IgD-negative memory B cell (primary cell): Measurements from ENCODE around the gene ALPL. TPM values are rescaled to one million over a fixed set of nuclear protein-coding genes. Genes with fewer than 3 reads are reported as not detected.

Experiments used
- H3K27ac Mint-ChIP-seq, 3 donors: one replicate each; pipeline ENCODE4 v1.8.0; 2020 to 2022; ENCODE audit warnings: mild to moderate bottlenecking in 3 of 3, mixed read lengths in 3 of 3, moderate library complexity in 1 of 3
- H3K27me3 Mint-ChIP-seq: one replicate; pipeline ENCODE4 v1.8.0; 2021; ENCODE audit warnings: mixed read lengths
- H3K36me3 Mint-ChIP-seq: one replicate; pipeline ENCODE4 v1.8.0; 2020; ENCODE audit warnings: mild to moderate bottlenecking, mixed read lengths
- H3K4me1 Mint-ChIP-seq, 3 donors: one replicate each; pipeline ENCODE4 v1.8.0; 2020 to 2022; ENCODE audit warnings: mixed read lengths in 3 of 3, mild to moderate bottlenecking in 1 of 3
- H3K4me3 Mint-ChIP-seq, 4 donors: one replicate each; pipeline ENCODE4 v1.8.0; 2020 to 2022; ENCODE audit warnings: mild to moderate bottlenecking in 4 of 4, mixed read lengths in 4 of 4, moderate library complexity in 3 of 4
- H3K9me3 Mint-ChIP-seq, 3 donors: one replicate each; pipeline ENCODE4 v1.8.0; 2020 to 2021; ENCODE audit warnings: mixed read lengths in 3 of 3, mild to moderate bottlenecking in 1 of 3
- polyA plus RNA-seq: library from polyadenylated mRNA; unstranded; fragments of 300-500 nt; fragmentation: Illumina TruSeq; gene quantifications from one replicate; pipeline ENCODE4 v1.2.3, GENCODE V29; 2021

Gene ALPL
- polyA plus RNA-seq, 1 donor from 2014 or later: 1.4 TPM

DNA sequence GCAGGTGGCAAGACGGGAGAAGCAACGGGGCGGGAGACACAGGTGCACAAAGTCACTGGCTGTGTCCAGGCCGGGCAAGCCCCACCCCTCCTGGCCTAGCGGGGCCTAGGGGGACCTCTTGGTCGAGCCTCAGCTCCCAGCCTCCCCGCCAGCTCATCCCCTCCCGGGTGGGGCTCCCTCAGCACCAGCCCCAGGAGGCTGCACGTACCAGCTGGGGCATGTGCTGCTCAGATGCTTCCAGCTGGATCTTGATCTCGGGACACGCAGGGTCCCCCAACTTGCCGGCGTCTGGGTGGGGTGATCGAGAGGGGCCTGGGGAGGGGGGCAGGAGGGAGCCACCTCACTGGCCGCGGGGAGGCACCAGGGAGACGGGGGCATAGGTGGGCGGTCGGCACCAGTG is 88.5 kb downstream of the ALPL start:
- Mint-ChIP-seq H3K27me3 (peaks cover 25% of the 10 kb centered on the region), H3K4me3 (no peak overlapping the region), H3K4me1 (peaks cover 0 to 2% (median 0%) of the 10 kb centered on the region in 3 donors), H3K36me3 (peaks cover 2% of the 10 kb centered on the region), H3K9me3 (no peaks in the 10 kb centered on the region), H3K27ac (no peak overlapping the region)

DNA sequence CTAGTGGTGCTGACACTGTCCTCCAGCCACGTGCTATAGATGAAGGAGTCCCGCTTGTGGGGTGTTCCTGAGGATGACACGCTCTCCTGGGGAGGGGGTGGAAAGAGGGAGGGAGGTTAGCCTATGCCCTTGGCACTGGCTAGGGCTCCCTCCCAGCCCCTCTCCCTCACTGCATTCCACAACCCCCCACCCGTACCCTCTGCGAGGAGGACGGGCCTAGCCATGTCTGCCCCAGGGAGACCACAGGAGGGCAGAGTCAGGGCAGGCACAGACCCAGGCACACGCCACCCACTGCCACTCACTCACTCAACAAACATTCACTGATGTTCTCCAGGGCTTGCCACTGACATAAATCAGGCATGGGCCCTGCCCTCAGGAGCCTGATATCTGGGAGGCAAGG is 89.2 kb downstream of the ALPL start:
- Mint-ChIP-seq H3K4me3 (no peak overlapping the region), H3K27me3 (peaks cover 25% of the 10 kb centered on the region), H3K27ac (no peak overlapping the region), H3K36me3 (peaks cover 2% of the 10 kb centered on the region), H3K9me3 (no peaks in the 10 kb centered on the region), H3K4me1 (peaks cover 0 to 2% (median 0%) of the 10 kb centered on the region in 3 donors)

DNA sequence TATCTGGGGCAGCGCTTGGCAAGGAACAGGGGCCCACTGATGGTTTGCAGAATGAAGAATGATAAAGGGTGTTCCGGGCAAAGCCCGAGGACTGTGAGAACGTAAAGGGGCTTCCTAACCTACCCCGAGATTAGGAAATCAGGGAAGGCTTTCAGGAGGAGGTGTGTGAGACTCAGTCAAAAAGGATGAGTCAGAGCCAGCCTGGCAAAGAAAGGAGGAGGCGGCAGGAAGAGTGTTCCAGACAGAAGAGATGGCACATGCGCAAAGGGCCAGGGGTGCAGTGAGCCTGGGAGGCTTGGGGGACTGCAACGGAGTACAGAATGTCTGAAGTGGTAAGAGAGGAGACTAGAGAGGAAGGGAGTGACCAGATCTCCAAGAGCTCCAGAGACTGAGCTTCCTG is 89.7 kb downstream of the ALPL start:
- Mint-ChIP-seq H3K36me3 (peaks cover 2% of the 10 kb centered on the region), H3K4me1 (peaks cover 0 to 2% (median 0%) of the 10 kb centered on the region in 3 donors), H3K4me3 (no peak overlapping the region), H3K27ac (no peak overlapping the region), H3K9me3 (no peaks in the 10 kb centered on the region), H3K27me3 (peaks cover 25% of the 10 kb centered on the region)

DNA sequence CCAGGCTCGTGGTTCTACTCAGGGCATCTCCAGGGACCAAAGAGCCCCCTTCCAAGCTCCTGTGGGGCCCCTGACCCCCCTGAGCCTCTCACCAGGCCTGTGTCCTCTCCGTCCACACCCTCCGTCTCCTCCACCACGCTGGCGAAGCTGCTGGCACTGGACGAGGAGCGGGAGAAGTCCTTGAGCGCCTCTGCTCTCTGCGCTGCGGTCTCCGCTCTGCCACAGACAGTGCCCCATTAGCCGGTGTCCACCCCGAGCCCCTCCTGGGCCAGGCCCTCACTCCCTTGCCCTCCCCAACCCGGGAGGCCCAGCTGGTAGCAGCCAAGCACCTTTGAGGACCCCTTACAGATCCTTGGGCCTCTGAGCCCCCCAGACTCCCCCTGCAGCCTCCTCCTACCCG is 90.2 kb downstream of the ALPL start:
- peaks cover 24% of the 10 kb centered on the region for H3K27me3 Mint-ChIP-seq
- H3K27ac Mint-ChIP-seq: no peak overlapping the region
- H3K4me3 Mint-ChIP-seq: no peak overlapping the region
- no peaks in the 10 kb centered on the region for H3K9me3 Mint-ChIP-seq
- peaks cover 0 to 2% (median 0%) of the 10 kb centered on the region in 3 donors for H3K4me1 Mint-ChIP-seq
- H3K36me3 Mint-ChIP-seq: peaks cover 4% of the 10 kb centered on the region

DNA sequence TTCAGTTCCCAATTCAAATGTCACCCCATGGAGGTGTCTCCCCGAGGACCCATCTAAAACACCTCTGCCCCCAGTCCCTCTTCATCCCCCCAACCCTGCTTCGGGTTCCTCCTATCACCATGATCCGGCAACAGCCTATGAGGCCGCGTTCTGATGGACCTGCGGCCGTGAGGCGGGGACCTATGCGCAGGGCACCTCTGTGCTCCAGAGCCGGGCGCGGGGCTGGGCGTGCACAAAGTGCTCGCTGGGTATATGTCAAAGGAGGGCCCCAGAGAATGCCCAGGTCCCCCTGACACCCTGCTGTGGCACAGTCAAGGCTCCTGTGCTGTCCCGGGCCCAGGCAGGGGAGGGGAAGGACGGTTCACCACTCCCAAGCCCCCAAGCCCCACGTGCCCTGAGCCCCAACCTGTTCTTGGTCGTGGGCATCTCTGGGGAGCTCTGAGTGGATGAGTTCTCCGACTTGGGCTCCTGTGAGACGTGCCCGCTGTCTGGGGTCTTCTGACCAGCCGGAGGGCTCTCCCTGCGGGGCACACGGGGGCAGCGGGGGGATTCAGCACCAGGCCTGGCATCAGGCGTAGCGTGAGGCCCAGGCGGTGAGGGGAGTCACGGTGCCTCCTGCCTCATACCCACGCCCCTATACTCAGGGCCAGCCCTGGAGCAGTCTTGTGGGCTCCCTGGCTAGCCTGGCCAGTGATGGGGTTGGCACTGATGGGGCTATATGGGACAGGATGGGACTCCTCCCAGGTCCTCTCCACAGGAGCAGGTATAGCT is 92.2 kb downstream of the ALPL start:
- Mint-ChIP-seq H3K27ac (no peak overlapping the region), H3K36me3 (peaks cover 4% of the 10 kb centered on the region), H3K4me3 (no peak overlapping the region), H3K9me3 (peaks cover 0 to 1% (median 0%) of the 10 kb centered on the region in 3 donors), H3K27me3 (peaks cover 21% of the 10 kb centered on the region), H3K4me1 (peaks cover 0 to 2% (median under 1%) of the 10 kb centered on the region in 3 donors)

DNA sequence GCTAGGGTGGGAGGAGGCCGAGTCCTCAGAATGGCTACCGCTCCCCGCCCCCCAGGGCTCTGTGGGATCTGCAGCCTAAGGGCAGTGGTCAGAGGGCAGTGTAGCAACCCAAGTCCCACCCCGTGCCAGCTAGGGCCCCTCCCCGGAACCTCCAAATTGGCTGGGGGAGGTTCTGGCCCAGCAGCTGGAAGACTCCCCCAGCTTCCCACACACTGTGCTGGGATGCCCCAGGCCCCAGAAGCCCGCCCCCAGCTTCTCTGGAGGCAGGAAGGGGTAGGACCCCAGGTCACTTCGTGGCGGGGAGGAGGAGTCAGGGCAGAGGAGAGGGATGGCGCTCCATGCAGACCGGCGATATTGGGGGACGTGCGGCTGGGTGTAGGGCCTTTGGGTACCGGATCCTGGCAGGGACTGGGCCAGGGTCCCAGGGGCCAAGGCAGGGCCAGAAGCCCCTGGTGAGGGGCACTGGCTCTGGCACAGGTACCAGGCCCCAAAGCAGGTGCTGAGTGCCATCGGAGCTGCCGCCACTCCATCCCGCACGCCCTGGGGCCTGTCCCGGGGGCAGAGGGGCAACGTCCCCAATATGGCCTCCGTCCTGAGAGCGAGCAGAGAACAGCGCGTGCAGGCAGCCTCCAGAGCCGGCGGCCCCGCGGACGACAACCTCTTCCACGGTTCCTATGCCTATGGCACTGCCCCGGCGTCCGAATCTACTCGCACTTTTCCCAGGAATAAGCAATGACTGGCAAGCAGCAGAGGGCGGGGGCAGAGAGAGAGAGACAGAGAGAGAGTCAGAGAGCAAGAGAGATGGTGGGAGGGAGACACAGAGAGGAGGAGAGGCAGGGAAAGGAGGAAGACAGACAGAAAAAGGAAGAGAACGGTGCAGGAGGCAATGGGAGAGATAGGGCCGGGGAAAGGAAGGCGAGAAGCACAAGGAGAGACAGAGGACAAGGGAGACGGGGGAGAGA is 94.2 kb downstream of the ALPL start:
- peaks cover 4% of the 10 kb centered on the region for H3K36me3 Mint-ChIP-seq
- peak overlapping the region in 1 of 4 donors; percentile 31 for H3K4me3 Mint-ChIP-seq
- H3K9me3 Mint-ChIP-seq: peaks cover 0 to 4% (median 0%) of the 10 kb centered on the region in 3 donors
- H3K27me3 Mint-ChIP-seq: peaks cover 25% of the 10 kb centered on the region
- peaks cover 4 to 10% (median 9%) of the 10 kb centered on the region in 3 donors for H3K4me1 Mint-ChIP-seq
- H3K27ac Mint-ChIP-seq: no peak overlapping the region

DNA sequence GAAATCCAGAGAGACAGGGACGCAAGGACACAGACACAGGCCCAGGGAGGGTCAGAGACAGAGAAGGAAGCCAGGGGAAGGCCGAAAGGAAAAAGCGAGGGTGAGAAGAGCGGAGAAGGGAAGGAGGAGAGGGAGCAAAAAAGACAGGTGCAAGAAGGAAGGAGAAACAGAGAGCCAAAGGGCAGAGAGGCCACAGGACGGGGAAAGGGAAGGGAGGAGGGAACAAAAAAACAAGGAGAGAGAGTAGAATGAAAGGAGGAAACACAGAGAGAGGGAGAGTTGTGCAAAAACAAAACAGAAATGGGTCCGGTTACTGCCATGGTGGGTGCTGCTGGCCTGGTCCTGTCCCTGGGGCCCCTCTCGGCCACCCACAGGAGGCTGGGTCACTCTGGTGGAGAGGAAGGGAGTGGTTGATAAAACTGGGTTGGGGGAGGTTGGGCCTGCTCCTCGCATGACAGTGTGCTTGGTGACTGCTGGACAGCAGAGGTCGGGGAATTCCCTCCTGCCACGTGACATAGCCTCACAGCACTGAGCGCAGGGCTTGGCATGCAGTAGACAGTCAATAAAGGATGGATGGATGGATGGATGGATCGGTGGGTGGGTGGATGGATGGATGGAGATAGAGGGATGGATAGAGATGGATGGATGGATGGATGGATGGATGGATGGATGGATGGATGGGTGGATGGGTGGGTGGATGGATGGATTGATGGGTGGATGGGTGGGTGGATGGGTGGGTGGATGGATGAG is 95.2 kb downstream of the ALPL start:
- peaks cover 0 to 4% (median 0%) of the 10 kb centered on the region in 3 donors for H3K9me3 Mint-ChIP-seq
- peaks cover 22% of the 10 kb centered on the region for H3K27me3 Mint-ChIP-seq
- peak overlapping the region in 1 of 4 donors; percentile 13 for H3K4me3 Mint-ChIP-seq
- peak overlapping the region in 1 of 3 donors; percentile 63 for H3K27ac Mint-ChIP-seq
- H3K36me3 Mint-ChIP-seq: peaks cover 4% of the 10 kb centered on the region
- H3K4me1 Mint-ChIP-seq: peaks cover 4 to 10% (median 9%) of the 10 kb centered on the region in 3 donors

DNA sequence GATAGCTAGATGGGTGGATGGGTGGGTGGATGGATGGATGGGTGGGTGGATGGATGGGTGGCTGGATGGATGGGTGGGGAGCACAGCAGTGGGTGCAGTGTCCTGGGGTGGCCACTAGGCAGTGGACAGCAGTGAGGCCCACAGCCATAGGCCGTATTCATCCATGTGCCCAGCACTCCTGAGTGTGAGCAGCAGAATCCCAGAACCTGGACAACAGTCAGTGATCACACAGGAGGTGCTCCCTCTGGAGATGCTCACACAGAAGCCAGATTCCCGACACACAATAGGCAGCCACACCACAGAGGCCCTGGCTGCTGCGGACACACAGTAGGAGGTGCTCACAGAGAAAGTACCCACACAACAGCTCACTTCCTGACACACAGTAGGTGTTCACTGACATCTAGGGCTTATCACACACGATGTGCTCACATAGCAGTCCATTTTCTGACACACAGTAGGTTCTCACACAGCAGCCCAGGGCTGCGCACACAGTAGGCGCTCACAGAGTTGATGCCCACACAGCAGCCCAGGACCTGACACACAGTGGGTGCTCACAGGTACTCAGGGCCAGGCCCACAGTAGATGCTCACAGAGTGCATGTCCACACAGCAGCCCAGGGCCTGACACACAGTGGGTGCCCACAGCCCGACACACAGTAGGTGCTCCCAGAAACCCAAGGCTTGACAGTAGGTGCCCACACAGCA is 95.9 kb downstream of the ALPL start:
- peaks cover 4 to 10% (median 9%) of the 10 kb centered on the region in 3 donors for H3K4me1 Mint-ChIP-seq
- peaks cover 4% of the 10 kb centered on the region for H3K36me3 Mint-ChIP-seq
- H3K27me3 Mint-ChIP-seq: peaks cover 16% of the 10 kb centered on the region

DNA sequence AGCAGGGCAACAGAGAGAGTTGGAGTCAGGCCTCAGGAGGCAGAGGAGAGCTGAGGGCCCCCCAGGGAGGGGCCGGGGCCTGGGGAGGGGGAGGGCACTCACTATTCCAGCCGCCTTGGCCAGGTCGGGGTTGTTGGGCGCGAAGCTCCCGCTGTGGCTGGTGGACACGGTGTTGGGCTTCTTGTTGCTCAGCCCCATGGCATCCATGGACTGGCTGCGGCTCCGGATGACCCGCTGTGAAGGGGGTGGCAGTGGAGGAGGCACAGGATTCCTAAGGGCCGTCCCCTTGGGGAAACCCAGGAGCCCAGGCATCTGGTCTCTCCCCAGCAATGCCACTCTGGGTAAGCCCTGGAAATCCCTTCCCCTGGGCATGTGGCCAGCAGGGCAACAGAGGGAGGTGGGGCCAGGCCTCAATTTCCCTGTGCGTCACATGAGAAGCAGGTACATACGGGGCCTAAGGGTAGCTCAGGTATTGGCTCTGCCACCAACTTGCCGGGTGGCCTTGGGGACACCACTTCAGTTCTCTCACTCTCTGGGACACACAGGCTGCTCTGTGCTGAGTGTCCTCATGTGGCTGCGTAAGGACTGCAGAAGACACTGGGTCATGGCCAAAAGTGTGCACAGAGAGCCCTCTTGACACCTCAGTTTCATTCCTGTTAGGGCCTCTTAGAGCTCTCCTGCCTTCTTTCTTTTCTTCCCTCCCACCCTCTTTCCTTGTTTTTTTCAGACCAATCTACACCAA is 96.9 kb downstream of the ALPL start:
- peaks cover 1% of the 10 kb centered on the region for H3K36me3 Mint-ChIP-seq
- peaks cover 9% of the 10 kb centered on the region for H3K27me3 Mint-ChIP-seq
- H3K4me1 Mint-ChIP-seq: peaks cover 4 to 10% (median 7%) of the 10 kb centered on the region in 3 donors
- peaks cover 0 to 4% (median 0%) of the 10 kb centered on the region in 3 donors for H3K9me3 Mint-ChIP-seq
- no peak overlapping the region for H3K27ac Mint-ChIP-seq
- no peak overlapping the region for H3K4me3 Mint-ChIP-seq

More for the DNA sequence above, 95.9 kb downstream of the ALPL start:
- H3K9me3 Mint-ChIP-seq: peaks cover 0 to 4% (median 0%) of the 10 kb centered on the region in 3 donors
- no peak overlapping the region for H3K27ac Mint-ChIP-seq
- H3K4me3 Mint-ChIP-seq: no peak overlapping the region

DNA sequence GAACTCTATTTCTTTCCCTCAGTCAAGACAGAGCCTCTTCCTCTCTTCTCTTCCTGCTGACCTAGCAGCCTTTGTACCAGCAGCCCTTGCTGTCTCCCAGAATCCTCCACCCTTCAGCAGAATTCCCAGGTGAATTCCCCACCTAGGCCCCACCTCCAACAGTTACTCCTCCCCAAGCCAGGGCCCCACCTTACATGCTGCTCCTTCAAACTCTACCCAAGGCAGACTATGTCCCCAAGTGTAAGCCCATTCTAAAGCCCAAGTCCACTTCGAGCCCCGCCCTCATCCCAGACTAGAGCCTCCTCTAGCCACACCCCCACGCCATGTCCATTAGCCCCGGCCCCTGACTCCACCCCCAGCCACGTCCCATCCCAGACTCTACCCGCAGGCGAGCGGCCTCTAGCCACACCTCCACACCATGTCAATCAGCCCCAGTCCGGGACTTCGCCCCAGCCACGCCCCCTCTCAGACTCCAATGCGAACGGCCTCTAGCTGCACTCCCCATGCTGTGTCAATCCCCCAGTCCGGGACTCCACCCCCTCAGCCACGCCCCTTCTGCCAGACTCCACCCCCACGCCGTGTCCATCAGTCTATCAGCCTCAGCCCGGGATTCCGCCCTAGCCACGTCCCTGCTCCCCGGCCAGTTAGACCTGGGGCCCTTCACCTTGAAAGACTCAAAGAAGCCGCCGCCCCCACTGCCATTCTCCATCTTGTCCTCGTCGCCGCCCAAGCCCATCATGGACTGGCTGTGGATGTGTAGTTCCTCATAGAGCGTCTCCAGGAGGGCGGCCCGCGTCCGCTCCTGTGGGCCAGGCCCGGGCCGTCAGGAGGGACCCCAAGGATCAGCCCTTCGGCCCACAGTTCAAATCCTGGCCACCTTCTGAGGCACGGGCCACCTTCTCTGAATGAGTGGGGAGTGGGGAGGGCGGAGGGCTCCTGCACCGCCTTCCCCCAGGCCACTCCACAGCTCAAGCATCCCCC is 98.6 kb downstream of the ALPL start:
- peak overlapping the region in 1 of 3 donors; percentile 62 for H3K27ac Mint-ChIP-seq
- peaks cover 1% of the 10 kb centered on the region for H3K36me3 Mint-ChIP-seq
- peaks cover 8% of the 10 kb centered on the region for H3K27me3 Mint-ChIP-seq
- H3K9me3 Mint-ChIP-seq: peaks cover 0 to 4% (median 0%) of the 10 kb centered on the region in 3 donors
- H3K4me1 Mint-ChIP-seq: peaks cover 4 to 10% (median 7%) of the 10 kb centered on the region in 3 donors
- peak overlapping the region in 3 of 4 donors; percentile 62 to 90 (median 78) for H3K4me3 Mint-ChIP-seq

DNA sequence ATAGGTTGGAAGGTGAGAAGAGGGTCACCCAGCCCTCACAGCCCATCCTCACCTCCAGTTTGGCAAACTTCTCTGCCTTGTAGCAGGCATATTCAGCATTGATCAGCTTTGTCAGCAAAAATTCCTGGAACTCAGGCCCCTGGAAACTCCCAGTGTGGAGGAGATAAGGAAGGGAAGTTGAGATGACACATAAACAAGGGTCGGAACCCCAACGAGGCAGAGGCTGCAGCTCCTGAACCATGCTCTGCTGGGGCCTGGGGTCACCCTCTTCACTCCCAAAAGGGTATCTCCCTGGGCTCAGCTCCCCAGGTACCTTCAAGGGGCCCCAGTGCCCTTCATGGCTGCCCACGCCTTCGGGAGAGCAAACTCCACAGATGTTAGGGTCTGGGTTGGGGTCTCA is 99.6 kb downstream of the ALPL start:
- H3K4me1 Mint-ChIP-seq: peaks cover 4 to 10% (median 7%) of the 10 kb centered on the region in 3 donors
- peaks cover 1% of the 10 kb centered on the region for H3K36me3 Mint-ChIP-seq

DNA sequence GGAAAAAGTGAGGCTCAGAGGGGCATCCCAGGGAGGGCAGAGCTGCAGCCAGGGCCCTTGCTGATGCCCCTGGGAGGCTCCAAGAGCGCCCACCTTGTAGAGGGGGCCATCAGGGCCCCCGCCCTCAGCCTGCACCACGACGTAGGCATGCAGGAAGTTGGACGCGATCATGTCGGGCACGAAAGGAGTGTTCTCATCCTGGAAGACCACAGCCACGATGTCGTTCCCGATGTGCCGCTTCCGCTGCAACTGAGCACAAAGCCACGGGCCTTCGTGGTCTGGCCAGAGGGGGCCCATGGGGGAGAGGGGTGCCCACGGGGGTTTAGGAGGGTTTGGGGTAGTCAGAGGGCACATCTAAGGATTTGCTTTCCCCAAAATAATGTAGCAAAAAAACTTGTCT is 100.8 kb downstream of the ALPL start:
- peaks cover 8% of the 10 kb centered on the region for H3K27me3 Mint-ChIP-seq
- H3K9me3 Mint-ChIP-seq: peaks cover 0 to 4% (median 0%) of the 10 kb centered on the region in 3 donors
- peaks cover 4 to 10% (median 7%) of the 10 kb centered on the region in 3 donors for H3K4me1 Mint-ChIP-seq
- no peak overlapping the region for H3K4me3 Mint-ChIP-seq
- no peaks in the 10 kb centered on the region for H3K36me3 Mint-ChIP-seq
- peak overlapping the region in 1 of 3 donors; percentile 46 for H3K27ac Mint-ChIP-seq

More for the DNA sequence above, 99.6 kb downstream of the ALPL start:
- H3K27me3 Mint-ChIP-seq: peaks cover 8% of the 10 kb centered on the region
- H3K4me3 Mint-ChIP-seq: peak overlapping the region in 1 of 4 donors; percentile 68
- H3K9me3 Mint-ChIP-seq: peaks cover 0 to 4% (median 0%) of the 10 kb centered on the region in 3 donors
- no peak overlapping the region for H3K27ac Mint-ChIP-seq
